Hematopoietic multipotent progenitor cell treated with erythropoietin and hydrocortisone succinate and interleukin-3 and kit ligand, for 8 days (in vitro differentiated cells): Measurements from ENCODE around the gene NHP2.

Source experiments
- DNase-seq: peaks from one replicate; pipeline ENCODE4 v3.0.0-alpha.2; 2015

Gene NHP2

GRCh38 chr5:178112545-178112944, 41.1 kb downstream of the NHP2 start:
- no peak for DNase-seq

DNA sequence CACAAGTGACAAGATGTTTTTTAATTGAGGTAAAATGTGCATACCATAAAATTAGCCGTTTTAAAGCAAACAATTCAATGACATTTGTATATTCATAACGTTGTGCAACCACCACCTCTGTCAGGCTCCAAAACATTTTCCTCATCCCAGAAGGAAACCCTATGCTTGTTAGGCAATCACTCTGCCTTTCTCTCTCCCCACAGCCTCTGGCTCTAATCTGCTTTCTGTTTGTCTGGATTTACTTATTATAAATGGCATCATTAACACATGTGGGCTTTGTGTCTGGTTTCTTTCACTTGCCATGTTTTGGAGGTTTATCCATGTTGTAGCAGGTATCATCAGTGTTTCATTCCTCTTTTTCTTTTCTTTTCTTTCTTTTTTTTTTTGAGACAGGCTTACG, 41.8 kb downstream of the NHP2 start:
- DNase-seq, result no peak

- no peak for DNase-seq
Measured at GRCh38 chr5:178110511-178110910, 43.2 kb downstream of the NHP2 start.

- DNase-seq, result no peak
Measured at GRCh38 chr5:178108966-178109365, 44.7 kb downstream of the NHP2 start.

DNA sequence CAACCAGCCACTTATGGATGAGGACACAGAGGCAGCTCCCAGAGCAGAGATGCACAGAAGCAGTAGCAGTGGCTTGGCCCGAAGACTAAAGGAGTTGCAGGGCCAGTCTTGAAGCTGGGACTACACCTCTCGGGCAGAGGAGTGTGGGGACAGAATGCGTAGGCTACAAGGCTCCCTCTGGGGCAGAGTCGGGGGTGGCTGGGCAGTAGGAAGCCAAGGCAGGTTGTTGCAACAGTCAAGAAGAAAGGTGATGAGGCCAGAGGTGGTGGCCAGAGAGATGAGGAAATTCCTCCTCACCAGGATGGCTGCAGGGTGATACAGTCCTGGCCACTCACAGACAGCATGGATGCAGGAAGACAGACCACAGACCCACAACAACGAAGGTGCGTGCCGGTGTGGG, 45.2 kb downstream of the NHP2 start:
- DNase-seq, result no peak

GRCh38 chr5:178107756-178108310, 45.9 kb downstream of the NHP2 start:
- no peak for DNase-seq

- no peak for DNase-seq
Measured at GRCh38 chr5:178106556-178107239, 47.0 kb downstream of the NHP2 start.

DNA sequence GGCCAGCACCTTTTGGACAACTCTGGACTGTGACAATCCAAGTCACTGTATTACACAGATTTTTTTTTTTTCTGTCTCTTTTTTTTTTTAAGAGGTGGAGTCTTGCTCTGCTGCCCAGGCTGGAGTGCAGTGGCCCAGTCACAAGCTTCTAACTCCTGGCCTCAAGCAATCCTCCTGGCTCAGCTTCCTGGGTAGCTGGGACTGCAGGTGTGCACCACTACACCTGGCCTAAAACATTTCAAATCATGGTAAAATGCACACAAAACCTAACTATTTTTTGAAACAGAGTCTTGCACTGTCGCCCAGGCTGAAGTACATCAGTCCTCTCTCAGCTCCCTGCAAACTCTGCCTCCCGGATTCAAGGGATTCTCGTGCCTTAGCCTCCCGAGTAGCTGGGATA, 47.6 kb downstream of the NHP2 start:
- no peak for DNase-seq

DNA sequence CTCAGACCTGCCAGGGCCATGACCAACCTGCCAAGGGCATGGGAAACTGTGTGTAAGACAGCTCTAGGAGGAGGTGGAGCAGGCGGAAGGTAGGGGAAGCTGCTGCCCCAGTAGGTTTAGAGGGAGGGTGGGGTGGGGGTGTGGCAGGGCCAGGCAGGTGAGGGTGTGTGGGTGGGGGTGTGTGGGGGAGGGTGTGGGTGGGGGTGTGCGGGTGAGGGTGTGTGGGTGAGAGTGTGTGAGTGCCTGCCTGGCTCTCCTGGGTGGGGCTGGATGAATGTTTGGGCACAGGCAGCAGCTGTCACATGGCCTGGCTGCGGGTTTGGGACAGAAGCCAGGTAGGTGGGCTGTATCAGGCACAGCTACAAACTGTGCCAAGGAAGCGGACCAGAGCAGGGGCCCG, 49.2 kb downstream of the NHP2 start:
- DNase-seq, result peak; percentile 72

- DNase-seq, result no peak
Measured at GRCh38 chr5:178103612-178104011, 50.1 kb downstream of the NHP2 start.
